ENCODE results near the gene TSHZ1.
"Not testable (repeated sequence)": the region's sequence is repeated elsewhere in the genome, so short reads cannot be mapped to it uniquely, and the experiment has no call there.

The TSHZ1 gene

DNA sequence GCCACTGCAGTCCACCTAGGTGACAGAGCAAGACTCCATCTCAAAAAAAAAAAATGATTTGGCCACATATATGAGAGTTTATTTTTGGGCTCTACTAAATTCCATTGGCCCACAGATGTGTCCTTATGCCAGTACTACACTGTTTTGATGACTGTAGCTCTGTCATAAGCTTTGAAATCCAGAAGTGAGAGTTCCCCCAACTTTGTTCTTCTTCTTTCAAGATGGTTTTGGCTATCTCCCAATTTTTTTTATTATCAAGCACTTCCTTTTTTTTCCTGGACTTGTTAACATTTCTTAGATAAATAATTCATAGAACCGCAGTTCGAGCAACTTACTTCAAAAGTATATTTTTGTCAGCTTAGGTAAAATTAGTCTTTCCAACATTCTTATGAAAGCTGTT, 96.9 kb downstream of the TSHZ1 start:
- no peak for DNase-seq (ENCODE audit: low spot score)

DNA sequence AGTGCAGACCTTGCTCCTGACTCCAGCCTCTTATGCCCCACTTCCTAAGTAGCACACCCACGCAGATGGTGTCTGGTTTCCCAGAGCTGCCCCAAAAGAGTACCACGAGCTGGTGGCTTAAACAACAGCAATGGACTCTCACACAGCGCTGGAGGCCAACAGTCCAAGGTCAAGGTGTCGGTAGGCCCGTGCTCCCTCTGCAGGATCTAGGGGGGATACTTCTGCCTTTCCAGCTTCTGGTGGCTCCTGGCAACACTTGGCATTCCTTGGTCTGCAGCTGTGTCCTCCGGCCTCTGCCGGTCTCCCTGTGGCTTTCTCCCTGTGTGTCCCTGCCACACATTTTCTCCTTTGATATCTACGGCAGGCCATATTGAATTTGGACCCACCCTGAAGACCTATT, 99.0 kb downstream of the TSHZ1 start:
- DNase-seq (ENCODE audit: low spot score) = no peak

DNA sequence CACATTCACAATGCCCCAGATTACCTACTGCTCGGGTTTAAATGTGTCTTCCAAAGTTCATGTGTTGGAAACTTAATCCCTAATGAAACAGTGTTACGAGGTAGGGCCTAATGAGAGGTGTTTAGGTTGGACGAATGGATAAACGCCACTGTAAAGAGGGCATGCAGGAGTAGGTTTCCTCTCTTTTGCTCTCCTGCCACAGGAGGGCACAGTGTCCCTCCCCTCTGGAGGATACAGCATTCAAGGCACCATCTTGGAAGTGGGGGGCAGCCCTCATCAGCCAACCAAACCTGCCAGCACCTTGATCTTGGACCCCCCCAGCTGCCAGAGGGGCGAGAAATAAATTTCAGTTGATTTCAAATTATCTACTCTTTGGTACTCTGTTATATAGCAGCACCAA, 103.5 kb downstream of the TSHZ1 start:
- DNase-seq (ENCODE audit: low spot score) = no peak

DNA sequence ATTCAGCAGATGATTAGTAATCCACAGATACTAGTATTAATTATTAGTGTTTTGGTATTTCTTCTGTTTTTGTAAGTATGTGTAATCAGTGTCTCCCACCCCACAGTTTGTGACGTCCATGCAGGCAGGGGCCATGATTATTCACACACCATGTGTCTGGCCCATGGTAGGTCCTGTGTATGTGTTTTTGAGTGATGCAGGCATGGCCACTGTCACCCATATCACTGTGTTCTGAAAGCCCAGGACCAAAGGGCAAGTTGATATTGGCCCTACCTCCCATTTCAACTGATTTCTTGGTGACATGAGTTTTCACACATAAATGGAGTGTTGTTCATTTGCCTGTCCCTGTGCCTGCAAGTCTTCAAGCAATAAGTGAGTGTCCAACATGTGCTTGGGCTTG, 104.0 kb downstream of the TSHZ1 start:
- DNase-seq (ENCODE audit: low spot score) = no peak

DNA sequence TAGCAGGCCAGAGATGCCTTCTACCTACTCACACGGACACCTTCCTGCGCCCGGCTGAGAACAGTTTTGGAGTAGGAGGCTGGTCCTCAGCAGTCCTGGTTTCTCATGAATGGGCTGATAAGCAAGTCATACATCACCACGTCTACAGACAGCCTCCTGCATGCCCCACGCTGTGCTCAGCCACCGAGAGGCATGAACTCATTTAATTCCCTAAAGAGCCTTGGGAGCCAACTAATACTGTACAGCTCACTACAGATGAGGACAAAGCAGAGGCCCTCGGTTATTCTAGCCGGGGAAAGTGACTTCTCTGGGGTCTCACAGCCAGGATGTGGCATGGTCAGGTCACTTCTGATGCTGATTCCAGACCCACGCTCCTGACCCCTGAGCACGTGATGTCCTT, 105.6 kb downstream of the TSHZ1 start:
- no peak for DNase-seq (ENCODE audit: low spot score)

DNA sequence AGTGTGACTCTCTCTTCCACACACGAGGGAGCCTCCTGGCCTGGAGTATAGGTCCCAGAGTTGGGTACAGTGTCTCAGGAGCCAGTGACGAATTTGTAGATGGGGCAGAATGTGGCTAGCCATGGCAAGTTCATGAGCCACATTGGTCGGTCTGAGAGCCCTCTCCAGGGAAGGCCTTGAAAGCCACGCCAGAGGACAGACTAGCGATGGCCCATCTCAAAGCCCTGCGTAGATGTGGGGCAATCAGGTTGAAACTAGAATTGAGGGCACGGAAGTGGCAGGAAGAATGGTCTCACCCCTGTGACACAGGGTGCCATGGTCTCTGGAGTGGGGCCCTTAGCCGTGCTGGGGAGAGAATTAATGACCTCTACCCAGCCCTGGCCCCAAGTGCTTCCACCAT, 106.2 kb downstream of the TSHZ1 start:
- no peak for DNase-seq (ENCODE audit: low spot score)

DNA sequence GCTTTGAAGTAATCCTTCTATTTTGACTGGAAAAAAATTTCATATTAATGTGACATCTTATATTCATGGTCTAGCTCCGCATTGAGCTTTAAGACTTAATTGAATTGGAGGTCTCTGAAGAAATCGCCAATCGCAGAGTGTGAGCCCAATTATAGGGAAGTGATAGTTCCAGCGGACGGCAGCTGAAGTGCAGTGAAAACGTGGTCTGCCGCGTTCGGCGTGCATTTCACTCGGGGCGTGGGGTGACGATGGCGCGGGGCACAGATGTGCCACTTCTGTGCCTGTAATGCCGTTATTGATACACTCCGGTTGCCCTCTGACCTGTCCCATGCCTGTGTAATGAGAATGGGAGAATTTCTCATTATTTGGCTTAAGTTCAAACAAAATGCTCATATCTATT, 106.7 kb downstream of the TSHZ1 start:
- DNase-seq (ENCODE audit: low spot score) = no peak

DNA sequence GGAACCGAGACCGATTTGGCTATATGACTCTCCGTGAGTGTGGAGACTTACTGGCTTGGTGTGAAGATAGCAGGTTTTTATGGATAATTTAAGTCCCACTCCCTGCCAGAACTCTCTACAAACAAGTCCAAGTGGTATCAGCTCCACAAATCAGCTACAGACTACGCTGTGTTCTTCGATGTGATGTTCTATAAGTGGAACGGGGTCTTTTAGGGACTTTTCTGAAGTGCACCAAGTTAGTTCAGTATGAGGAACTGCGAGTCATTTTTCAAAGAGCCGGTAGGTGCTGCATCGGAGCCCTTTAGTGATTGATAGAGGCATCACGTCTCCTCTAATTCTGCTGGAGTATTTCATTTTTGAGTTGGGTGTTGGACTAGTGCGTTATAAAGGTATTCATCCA, 107.1 kb downstream of the TSHZ1 start:
- no peak for DNase-seq (ENCODE audit: low spot score)

DNA sequence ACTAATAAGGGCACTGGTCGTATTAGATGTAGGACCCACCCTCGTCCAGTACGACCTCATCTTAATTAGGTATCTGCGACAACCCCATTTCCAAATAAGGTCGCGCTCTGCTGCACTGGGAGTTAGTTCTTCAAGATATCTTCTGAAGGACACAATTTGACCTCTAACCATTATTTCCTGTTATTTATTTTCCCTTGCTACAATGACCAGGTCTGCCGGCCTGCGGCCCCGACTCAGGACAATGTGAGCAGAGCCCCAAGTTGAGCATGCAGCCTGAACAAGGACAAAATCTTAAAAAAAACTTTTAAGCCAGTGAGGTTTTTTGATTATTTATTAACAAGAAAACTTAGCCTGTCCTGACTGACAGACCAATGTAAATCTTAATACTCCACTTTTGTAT, 109.3 kb downstream of the TSHZ1 start:
- no peak for DNase-seq (ENCODE audit: low spot score)

DNA sequence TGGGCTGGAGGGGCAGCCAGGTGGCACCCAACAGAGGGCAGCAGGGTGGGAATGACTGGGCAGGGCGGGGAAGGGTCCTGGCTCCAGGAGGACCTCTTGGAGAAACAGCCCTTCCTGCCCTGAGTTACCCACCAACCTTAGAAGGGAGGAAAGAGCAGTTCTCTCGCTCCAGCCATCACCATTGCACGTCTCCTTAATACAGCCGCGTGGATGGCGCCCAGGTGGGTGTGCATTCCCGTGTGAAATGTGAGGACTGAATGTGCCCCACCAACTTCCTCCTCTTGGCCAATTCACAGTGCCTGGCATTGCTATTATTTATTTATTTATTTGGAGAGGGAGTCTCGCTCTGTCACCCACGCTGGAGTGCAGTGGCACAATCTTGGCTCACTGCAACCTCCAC, 109.9 kb downstream of the TSHZ1 start:
- DNase-seq (ENCODE audit: low spot score) = no peak

DNA sequence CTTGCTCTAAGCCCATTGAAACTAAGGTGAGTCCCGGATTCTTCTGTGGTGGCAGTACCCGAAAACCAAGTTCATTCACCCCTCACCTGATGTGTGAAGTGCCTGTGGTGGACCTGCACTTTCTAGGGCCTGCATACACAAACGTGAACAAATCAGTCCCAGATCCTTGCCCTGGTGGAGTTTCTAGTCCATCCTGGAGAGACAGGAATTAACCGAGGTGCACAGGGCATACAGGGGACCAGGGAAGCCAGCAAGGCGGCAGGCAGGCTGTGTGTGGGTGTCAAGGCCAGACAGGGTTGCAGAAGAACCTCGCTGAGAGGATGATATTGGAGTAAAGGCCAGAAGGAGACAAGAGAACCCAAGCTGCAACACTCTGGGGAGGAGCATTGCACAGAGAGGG, 110.8 kb downstream of the TSHZ1 start:
- no peak for DNase-seq (ENCODE audit: low spot score)

DNA sequence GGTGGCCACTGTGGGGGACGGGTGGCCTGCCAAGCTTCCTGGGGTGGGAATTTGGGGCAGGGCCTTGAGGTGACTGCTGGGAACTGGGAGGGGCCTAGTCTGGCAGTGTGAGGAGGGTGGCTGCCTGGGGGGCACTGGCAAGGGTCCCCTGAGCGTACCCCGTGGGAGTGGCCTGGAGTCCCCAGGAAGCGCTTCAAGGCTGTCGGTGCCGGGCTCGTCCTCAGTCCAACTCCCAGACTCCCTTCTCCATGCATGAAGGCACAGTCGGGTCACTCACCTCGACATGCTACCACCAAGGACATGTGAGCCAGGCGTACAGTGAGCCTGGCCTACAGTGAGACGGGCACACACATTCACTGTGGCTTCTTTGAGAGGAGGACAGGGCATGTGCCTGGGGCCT, 111.6 kb downstream of the TSHZ1 start:
- DNase-seq (ENCODE audit: low spot score) = no peak

DNA sequence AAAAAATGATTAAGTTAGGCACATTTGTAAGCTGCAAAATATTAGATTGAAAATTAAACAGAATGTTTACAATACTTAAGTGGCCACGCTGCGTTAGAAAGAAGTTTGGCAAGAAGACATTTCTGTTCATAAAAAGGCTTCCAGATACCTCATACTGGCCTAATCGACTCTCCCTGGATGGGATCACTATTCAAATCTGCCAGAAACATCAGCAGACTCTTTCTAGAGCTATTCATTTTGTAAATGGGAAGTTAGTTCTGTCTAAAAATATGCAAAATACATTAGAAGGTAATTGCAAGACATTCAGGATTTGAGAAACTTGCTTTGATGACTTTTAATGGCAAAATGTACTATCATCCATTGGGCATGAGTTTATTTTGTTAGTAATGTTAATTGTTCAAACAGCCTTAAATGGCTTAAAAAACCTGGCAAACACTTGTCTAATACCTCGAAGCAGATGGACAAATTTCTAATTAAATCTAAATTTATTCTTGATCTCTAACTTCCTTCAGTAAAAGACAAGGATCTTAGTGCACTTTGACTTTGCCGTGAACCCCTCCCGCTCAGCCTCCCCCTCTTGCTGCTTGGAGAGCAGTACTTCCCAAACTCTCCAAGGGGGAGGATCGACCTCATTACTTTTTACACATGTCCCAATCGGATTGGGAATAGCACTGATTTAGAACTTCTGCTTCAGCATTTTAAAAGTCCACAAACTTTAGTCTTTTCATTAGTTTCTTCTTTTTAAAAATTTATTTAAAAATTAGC, 113.4 kb downstream of the TSHZ1 start:
- DNase-seq (ENCODE audit: low spot score) = no peak

DNA sequence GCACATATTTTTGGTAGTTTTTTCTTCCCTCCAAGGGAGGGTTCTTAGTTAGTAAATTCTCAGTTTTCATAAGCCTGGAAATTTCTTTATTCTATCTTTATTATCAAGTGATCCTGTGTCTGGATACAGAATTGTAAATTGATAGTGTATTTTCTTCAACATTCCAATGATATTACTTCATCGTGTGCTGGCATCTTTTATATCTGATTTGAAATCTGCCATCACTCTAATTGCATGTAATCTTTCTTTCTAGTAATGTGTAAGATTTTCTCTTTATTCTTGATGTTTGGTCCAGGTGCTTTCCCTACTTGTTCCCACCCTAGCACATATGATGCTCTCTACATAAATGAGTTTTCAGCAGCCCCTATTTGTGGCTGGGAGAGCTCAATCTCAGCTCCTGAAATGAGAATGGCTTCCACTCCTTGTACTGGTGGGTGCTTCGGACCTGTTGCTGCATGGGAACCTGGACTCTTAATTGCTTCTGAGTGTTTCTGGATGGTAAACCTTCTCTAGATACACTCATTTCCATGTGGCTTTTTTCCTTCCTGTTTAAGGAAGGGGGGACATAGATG, 114.2 kb downstream of the TSHZ1 start:
- DNase-seq (ENCODE audit: low spot score) = no peak

DNA sequence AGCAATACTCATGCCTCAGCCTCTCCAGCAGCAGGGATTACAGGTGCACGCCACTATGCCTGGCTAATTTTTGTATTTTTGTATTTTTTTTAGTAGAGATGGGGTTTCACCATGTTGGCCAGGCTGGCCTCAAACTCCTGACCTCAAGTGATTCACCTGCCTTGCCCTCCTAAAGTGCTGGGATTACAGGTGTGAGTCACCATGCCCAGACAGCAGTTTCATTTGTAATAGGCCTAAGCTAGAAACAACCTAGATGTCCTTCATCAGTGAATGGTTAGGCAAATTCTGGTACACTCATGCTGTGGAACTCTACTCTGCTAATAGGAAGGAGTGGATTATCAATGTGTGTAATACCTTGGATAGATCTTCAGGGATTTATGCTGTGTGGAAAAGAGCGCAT, 119.2 kb downstream of the TSHZ1 start:
- DNase-seq (ENCODE audit: low spot score) = not testable (repeated sequence)

DNA sequence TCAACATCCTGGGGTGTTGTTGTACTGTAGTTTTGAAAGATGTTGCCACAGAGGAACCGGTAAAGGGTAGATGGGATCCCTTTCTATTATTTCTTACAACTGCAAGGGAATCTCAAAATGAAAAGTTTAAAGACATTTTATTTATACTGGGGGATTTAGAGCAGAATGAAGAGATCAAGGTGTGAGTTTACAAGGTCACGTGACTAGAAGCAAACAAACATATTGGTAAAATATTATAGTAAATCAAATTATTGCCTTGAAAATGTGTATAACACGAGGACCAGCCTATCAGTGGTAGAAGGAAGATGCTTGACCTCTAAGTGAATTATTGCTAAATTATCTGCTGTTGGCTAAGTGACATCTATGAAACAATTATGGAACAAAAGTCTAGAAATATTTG, 119.7 kb downstream of the TSHZ1 start:
- DNase-seq (ENCODE audit: low spot score) = no peak

DNA sequence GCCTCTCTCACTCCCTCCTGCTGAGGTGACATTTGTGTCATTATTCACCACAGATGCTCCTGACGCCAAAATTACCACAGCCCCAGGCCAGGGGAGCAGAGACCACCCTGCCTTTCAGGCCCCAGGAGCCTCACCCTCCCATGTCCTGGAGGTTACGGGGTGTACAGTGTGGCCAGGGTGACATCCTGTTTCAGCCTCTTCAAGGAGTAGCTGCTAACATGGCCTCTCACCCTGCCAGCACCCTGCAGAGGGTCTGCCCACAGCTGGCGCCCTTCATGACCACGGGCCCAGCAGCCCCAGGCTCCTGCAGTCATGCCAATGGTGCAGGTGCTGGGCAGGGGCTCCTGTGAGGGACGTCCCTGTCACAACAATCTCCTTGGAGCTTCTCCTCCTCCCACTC, 124.3 kb downstream of the TSHZ1 start:
- no peak for DNase-seq (ENCODE audit: low spot score)

DNA sequence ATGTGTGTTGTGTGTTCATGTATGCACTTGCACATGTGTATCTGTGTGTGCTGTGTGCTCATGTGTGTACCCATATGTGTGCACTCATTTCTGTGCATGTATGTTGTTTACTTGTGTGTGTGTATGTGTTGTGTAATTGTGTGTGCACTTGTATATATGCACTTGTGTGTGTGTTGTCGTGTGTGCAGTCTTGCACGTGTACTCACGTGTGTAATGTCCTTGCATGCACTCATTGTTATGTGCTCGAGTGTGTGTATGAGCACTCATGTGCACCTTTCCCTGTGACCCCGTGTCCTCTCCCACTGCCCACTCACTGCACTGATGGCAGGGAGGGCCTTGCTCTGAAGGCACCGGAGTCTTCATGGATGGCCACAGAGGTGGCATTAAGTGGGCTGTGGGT, 124.9 kb downstream of the TSHZ1 start:
- DNase-seq (ENCODE audit: low spot score) = no peak

DNA sequence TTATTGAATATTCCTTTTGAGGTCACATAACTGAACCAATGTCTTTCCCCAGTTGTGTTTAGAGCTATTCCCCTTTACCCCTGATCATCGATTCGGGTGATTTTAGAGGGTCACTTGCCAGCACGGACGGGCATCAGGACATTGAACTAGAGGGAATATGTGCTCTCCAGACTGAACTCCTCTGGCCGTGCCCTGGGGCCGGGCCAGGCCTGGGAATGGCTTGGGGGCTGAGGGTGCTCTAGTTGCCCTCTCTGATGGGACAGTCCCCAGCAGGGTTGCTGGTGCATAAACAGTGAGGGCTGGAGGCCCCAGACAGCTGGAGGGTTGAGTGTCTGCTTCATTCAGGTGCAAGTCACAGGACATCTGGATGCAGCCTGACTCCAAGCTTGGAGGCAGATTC, 126.2 kb downstream of the TSHZ1 start:
- no peak for DNase-seq (ENCODE audit: low spot score)

DNA sequence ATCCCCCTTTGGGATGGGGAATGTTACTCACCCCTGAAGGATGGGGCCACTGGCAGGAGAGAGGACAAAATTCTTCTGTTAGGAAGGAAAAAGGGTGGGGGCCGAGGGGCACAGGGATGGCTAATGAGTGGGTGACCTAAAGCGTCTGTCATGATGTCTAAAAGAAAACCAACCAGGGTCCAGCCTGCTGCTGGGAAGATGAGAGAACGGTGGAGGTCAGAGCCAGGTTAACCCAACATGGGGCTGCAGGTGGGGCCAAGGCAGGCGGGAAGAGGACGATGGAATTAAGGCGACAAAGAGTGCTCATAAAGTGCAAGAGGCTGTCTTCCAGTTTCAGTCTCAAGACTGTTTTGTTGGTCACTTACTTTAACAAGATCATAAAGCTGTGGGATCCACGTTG, 126.8 kb downstream of the TSHZ1 start:
- DNase-seq (ENCODE audit: low spot score) = no peak

DNA sequence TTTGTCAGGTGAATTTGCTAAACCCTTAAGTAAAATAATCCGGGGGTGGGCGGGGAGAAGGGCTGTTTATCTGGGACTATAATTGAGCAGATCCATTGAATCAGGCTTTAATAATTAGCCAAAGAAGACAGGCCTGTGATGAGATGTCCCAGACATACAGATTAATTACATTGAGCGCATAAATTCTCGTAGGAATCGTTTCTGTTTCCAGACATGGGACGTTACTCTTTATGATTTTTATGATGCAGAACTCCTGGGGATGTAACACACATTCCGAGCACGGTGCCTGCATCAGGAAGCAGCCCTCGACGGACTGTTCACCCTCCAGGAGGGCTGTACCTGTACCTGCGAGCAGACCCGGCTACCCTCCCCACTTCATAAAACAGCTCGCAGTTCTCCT, 128.0 kb downstream of the TSHZ1 start:
- DNase-seq (ENCODE audit: low spot score) = no peak

Data from HuH-7.5 (cell line).